ENCODE data around the gene MACO1.
"Not testable (repeated sequence)": the region's sequence is repeated elsewhere in the genome, so short reads cannot be mapped to it uniquely, and the experiment has no call there.

The MACO1 gene

DNA sequence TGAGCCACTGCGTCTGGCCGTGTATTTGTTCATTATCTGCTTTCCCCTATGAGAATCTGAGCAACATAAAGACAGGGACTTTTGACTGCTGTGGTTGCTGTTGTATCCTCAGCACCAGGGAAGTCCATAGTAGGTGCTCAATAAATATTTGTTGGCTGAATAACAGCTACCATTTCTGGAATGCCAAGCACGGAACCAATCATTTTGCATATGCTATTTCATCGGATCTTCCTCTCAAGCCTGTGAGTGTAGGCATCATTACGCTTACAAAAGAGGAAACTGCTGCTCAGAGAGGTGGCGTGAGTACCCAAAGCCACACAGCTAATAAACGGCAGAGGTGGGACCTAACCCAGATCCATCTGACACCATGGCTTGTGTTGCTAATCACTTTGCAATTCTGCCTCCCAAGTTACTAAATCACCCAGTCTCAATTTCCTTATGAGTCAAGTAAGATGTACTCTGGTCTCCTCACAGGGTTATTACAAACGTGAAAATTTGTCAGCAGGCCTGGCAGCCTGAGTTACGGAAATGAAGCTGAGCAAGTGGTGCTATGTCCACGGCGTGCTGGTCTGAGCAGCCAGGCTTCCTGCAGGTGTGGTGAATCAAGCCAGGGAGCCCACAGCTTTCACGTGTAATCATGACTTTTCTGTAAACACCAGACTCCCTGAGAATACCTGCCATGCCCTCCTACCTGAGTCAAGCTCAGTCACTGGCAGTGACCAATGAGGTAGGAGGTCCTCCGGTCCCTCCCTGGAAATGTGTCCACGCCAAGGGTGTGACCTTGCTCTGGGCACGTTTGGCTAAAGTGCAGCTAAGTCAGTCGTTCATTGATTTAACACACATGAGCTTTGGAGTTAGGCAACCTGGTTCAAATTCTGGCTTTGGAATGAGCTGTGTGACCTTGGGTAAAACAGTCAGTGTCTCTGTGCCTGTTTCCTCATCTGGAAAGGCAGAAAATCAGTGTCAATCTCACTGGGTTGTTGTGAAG, 5.3 kb upstream of the MACO1 start:
- FAIRE-seq: no peak

DNA sequence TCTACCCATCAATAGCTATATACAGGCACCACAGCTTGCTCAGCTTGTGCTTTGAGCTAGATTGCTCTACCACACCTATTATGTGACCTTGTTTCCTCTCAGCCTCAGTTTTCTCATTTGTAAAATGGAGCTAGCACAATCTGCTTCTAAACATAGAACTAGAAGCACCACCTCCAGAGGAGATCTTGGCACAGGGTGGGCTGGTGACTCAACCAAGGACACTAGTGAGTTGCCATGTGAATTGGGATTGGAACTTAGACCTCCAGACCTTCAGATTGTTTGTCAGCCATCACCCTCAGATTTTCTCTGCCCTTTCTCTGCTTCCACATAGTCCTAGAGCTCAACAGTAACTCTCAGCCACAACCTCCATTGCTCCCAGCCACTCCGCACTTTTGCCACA, 3.0 kb upstream of the MACO1 start:
- no peak for FAIRE-seq

DNA sequence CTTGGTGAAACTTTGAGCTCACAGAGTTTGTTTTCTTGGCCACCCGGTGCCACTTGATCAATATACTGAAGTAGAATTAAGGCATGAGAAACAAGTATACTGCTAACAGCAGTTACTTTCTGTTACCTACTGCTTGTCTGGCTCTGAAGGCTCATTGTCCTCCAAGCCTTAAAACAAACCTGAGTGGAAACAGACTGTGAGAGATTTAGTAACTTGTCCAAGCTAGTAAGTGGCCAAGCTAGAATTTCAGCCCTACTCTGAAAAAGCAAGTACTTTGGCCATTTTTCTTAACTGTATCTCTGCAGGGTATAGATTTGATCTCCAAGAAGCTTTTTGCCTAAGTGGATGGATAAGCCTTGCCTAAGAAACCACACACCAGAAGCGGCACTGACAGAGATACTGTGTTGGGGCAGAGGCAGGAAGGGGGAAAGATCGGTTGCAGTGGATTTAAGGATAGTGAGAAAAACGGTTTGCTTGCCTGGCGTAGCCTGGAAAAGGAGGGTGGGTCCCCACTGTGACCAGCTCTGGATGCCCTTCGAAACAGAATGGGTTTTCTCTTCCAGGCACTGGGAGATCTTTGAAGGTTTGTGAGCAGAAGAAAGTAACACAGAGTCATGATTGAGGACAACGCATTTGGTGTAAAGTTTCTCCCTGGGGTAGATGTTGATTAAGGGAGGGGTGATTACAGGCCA, 2.1 kb upstream of the MACO1 start:
- FAIRE-seq: no peak

GRCh38 chr1:25430967-25431881, 527 bp downstream of the MACO1 start:
- FAIRE-seq: no peak

GRCh38 chr1:25431955-25432719, 1.4 kb downstream of the MACO1 start:
- no peak for FAIRE-seq

- FAIRE-seq: no peak
These were observed 2.2 kb downstream of the MACO1 start for GRCh38 chr1:25432749-25433388.

GRCh38 chr1:25433389-25434186, 2.9 kb downstream of the MACO1 start:
- FAIRE-seq: no peak

DNA sequence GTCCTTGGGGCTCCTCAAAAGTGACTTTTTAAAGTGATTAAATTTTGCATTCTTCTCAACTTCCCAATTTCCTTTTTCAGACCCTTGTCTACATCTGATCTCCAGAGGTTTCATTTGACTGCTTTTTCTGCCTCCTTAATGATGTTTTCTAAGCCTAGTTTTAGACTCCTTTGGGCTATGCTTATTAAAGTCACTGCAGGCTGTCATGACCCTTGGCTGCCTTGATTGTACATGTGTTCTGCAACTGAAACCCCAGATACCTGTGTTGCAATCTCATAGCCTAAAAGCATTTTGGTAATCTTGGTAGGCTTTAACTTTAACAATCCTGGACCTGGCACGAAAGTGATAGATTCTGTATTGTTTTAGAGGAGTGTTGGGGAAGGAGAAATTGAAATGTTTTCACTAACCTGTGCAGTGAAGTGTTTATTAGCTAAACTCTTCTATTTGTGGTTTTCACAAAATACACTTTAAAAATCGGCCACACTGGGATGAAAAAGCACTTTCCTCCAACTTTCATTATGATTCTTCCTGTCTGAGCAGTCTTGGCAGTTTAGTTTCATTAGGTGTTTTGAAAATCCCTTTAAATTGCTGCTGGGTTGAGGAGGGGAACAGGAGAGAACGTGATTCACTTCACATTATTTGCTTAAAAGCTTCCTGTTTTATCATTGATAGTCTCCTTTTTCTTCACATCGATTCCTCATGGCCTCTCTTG, 4.9 kb downstream of the MACO1 start:
- FAIRE-seq: no peak

DNA sequence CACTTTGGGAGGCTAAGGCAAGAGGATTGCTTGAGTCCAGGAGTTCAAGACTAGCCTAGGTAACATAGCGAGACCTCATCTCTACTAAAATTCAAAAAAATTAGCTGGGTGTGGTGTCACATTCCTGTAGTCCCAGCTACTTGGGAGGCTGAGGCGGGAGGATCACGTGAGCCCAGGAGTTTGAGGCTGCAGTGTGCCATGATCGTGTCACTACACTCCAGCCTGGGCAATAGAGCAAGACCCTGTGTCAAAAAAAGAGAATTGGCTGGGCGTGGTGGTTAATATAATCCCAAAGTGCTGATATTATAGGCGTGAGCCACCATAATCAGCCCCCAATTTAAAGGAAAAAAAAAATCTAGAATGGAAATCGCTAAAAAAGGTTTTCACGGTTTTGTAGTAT, 7.0 kb downstream of the MACO1 start:
- FAIRE-seq: no peak

GRCh38 chr1:25439287-25439686, 8.6 kb downstream of the MACO1 start:
- no peak for FAIRE-seq

DNA sequence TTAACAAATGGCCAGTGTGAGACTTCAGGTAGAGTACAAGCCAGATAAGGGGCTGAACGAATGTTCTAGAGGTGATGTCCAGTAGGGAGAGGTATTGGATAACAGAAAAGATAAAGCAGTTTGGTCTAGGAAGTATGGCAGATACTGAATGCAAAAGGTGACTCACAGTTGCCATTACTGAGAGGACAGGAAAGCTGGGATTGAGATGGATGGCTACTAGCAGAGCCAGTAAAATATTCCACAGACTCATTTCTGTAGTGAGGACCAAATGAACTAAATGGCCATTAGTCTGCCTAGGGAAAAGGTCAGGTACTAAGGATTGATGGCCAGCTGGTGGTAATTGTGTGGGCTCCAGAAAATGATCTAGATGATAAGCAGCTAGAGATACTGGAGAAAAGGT, 11.5 kb downstream of the MACO1 start:
- FAIRE-seq: no peak

GRCh38 chr1:25443030-25443699, 12.5 kb downstream of the MACO1 start:
- FAIRE-seq: no peak

DNA sequence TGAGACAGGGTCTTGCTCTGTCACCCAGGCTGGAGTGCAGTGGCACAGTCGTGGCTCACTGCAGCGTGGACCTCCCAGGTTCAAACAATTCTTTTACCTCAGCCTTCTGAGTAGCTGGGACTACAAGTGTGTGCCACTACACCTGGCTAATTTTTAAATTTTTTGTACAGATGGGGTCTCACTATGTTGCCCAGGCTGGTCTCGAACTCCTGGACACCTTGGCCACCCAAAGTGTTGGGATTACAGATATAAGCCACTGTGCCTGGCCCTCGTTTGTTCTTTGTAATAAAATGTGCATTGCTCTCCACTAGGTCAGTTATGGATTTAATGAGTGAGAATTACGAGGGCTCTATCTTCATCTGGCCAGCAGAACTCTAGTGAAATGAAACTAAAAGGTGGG, 13.9 kb downstream of the MACO1 start:
- not testable (repeated sequence) for FAIRE-seq

GRCh38 chr1:25445993-25446538, 15.4 kb downstream of the MACO1 start:
- no peak for FAIRE-seq

DNA sequence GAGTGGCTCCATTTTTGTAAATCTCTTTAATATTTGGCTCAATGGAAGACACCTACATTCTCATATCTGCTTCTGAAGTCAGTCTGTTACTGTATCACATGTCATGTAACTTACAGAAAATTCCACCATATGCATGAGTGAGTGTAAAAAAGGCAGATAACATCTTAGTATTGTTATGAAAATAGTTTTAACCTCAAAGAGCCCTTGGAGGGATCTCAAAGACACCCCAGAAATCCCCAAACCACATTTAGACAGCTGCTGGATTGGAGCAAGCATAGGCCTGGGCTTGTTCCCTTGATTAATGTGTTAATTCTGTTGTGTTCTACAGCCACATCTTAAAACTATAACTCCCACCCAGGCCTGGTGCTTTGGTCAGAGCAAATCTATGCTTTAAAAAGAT, 16.9 kb downstream of the MACO1 start:
- no peak for FAIRE-seq

DNA sequence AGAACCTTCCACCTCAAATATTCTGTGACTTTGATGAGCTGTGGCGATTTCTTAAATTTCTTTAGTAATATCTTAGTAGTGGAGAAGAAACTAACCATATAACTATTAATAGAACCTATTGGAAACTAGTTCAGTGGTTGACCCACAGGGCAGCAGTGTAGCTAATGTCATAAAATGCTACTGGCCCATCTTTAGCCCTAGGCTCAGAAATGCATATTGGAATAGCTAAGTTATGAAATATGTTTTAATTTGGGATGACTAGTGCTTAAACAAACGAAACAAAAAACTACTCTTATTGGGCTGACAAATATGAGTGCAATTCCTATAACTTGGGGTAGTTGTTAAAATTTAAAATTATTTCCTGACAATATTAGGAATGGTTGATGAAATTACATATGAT, 20.2 kb downstream of the MACO1 start:
- FAIRE-seq: no peak

- no peak for FAIRE-seq
These were observed 21.2 kb downstream of the MACO1 start for GRCh38 chr1:25451908-25452307.

DNA sequence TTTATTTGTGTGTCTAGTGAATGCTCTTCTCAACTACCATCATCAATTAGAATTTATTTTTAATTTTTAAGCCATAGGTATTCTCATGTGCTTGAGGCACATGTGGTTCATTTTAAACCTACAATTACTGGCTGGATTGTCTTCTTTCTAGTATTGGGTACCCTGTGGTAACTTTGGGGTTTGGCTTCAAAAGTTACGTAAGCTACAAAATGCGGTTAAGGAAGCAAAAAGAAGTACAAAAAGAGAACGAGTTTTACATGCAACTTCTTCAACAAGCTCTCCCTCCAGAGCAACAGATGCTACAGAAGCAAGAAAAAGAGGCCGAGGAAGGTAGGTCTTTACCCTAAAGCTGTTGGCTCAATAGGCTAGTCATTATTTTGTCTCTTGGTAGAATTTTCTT, 25.8 kb downstream of the MACO1 start:
- no peak for FAIRE-seq

Data from colon (tissue), 2 donors.